Psoas muscle (tissue), 8 donors: Measurements from ENCODE around the gene SMTNL2. TPM values are rescaled to one million over a fixed set of nuclear protein-coding genes. Genes with fewer than 3 reads are reported as not detected.
"Not testable (repeated sequence)": the region's sequence is repeated elsewhere in the genome, so short reads cannot be mapped to it uniquely, and the experiment has no call there.

Source experiments
- ATAC-seq, 4 donors: fragments of 200-7000 bp; cut with Tn5 transposase; one replicate each; pipeline ENCODE4 v1.9.1; 2020; ENCODE audit warnings: moderate library complexity in 3 of 4, mild to moderate bottlenecking in 2 of 4
- DNase-seq, 2 donors: peaks; one replicate each; pipeline ENCODE4 v3.0.0-alpha.2; 2020
- H3K27ac ChIP-seq: fragments of 200-600 bp; one replicate; pipeline ENCODE4 v1.8.0; 2022
- H3K27me3 ChIP-seq, 3 donors: fragments of 200-600 bp in 1 of 3; one replicate each; pipeline versions ENCODE4 v1.6.1 to v1.8.0; 2013 to 2022; ENCODE audit warnings: low read length in 2 of 3, mild to moderate bottlenecking in 2 of 3, moderate library complexity in 1 of 3; ENCODE audit not compliant: insufficient read depth in 3 of 3
- H3K36me3 ChIP-seq, 2 donors: fragments of 200-600 bp in 1 of 2; one replicate each; pipeline versions ENCODE4 v1.6.1 to v1.8.0; 2013 to 2022; ENCODE audit warnings: low read depth in 1 of 2, mild to moderate bottlenecking in 1 of 2, moderate library complexity in 1 of 2; ENCODE audit not compliant: insufficient read depth in 1 of 2
- H3K4me1 ChIP-seq: fragments of 200-600 bp; one replicate; pipeline ENCODE4 v1.8.0; 2022
- H3K4me3 ChIP-seq: fragments of 200-600 bp; one replicate; pipeline ENCODE4 v1.8.0; 2022; ENCODE audit warnings: mild to moderate bottlenecking
- H3K9me3 ChIP-seq: fragments of 200-600 bp; one replicate; pipeline ENCODE4 v1.8.0; 2022
- CTCF ChIP-seq: fragments of 200-600 bp; IDR thresholded peaks from one replicate; pipeline ENCODE4 v1.8.0; 2022; ENCODE audit warnings: antibody characterized with exemption
- WGBS, 3 donors: extraction: QIAGEN DNeasy Blood & Tissue Kit; methylation state at CpG; one replicate each; pipeline versions ENCODE4 v1.1.6 to v1.1.7; 2013; 5-methylcytosine and 5-hydroxymethylcytosine counted together
- intact Hi-C, 2 donors: fragments of 100-400 bp; cut with DNase I; formaldehyde crosslinking; loops; one replicate each; pipeline versions ENCODE4 v1.11.0 to v1.14.2; 2022
- polyA plus RNA-seq, 3 donors: library from polyadenylated mRNA; stranded (reverse); fragments of 200-250 nt; gene quantifications; one replicate each; pipeline ENCODE4 v1.2.3, GENCODE V29; 2013
- total RNA-seq, 4 donors: library from RNA; stranded (reverse); fragmentation: NEBNext Ultra II Directional in 2 of 4; extraction: Animal tissue kit (Norgen Biotek cat#: 25700) in 2 of 4; gene quantifications; one replicate each; pipeline versions ENCODE4 v1.2.1 to v1.2.4, GENCODE V29; 2021 to 2023
- donor health status: healthy with polysubstance abuse.
- donor health status: DM: no; HTN: no; CAD: no; lungs with moderate emphysema.
- donor health status: Bipolar disorder and iron deficiency.
- donor health status: healthy.
- donor health status: DM: yes; HTN: yes; CAD: no.
- donor health status: DM: no; HTN: no; CAD: no.
- donor health status: DM: no; HTN: no; CAD: no.
- donor health status: DM: yes; HTN: yes; CAD: no.

The SMTNL2 gene
- total and polyA plus RNA-seq, 7 donors = 20.7 to 524 (median 318) TPM

- H3K4me3 ChIP-seq = no peak overlapping the region
- no peak for TF ChIP-seq CTCF
- intact Hi-C loops = loop anchor here in 1 of 2 donors (10.0 kb wide), 1 partner anchor 191 kb away; no protein-coding TSS in a partner anchor
- 5 to 11% (median 8%) methylated on average over 9 to 10 of the region's 10 CpGs for WGBS, 3 donors
- no peaks in the 10 kb centered on the region for H3K36me3 ChIP-seq
- ATAC-seq (no peak), DNase-seq (no peak)
- H3K4me1 ChIP-seq = no peaks in the 10 kb centered on the region
- peaks cover 0 to 50% (median 9%) of the 10 kb centered on the region in 3 donors for H3K27me3 ChIP-seq
- no peaks in the 10 kb centered on the region for H3K9me3 ChIP-seq
- H3K27ac ChIP-seq = no peak overlapping the region
Measured at GRCh38 chr17:4635823-4636375, 51.6 kb downstream of the SMTNL2 start.

- H3K4me1 ChIP-seq = peaks cover 3% of the 10 kb centered on the region
- TF ChIP-seq CTCF = no peak
- intact Hi-C loops = loop anchor here in 1 of 2 donors (10.0 kb wide), 1 partner anchor 192 kb away; no protein-coding TSS in a partner anchor
- H3K27ac ChIP-seq = no peak overlapping the region
- DNase-seq (no peak), ATAC-seq (no peak)
- no peaks in the 10 kb centered on the region for H3K9me3 ChIP-seq
- H3K27me3 ChIP-seq = peaks cover 0 to 57% (median 14%) of the 10 kb centered on the region in 3 donors
- no peak overlapping the region for H3K4me3 ChIP-seq
- 51 to 66% (median 53%) methylated on average over 12 of the region's 12 CpGs for WGBS, 3 donors
- H3K36me3 ChIP-seq = no peaks in the 10 kb centered on the region
Measured at GRCh38 chr17:4636474-4637100, 52.3 kb downstream of the SMTNL2 start.

GRCh38 chr17:4638766-4639165 lies 54.4 kb downstream of the SMTNL2 start:
- H3K4me1 ChIP-seq, ATAC-seq, H3K9me3 ChIP-seq, H3K4me3 ChIP-seq, DNase-seq, H3K36me3 ChIP-seq, H3K27ac ChIP-seq: not testable (repeated sequence)
- WGBS, 3 donors = 54 to 67% (median 62%) methylated on average over 8 of the region's 8 CpGs
- peaks cover 0 to 72% (median 19%) of the 10 kb centered on the region in 3 donors for H3K27me3 ChIP-seq
- intact Hi-C loops = loop anchor here in 1 of 2 donors (10.0 kb wide), 1 partner anchor 194 kb away; no protein-coding TSS in a partner anchor

- 7 to 10% (median 8%) methylated on average over 22 to 25 of the region's 56 CpGs for WGBS, 3 donors
- not testable (repeated sequence) for H3K9me3 ChIP-seq, H3K27ac ChIP-seq, H3K4me1 ChIP-seq, H3K36me3 ChIP-seq, H3K4me3 ChIP-seq, DNase-seq
- ATAC-seq = peak in 3 of 4 donors; percentile 47 to 56 (median 51)
- H3K27me3 ChIP-seq = peaks cover 0 to 73% (median 19%) of the 10 kb centered on the region in 3 donors
- intact Hi-C loops = loop anchor here in 1 of 2 donors (10.0 kb wide), 1 partner anchor 195 kb away; no protein-coding TSS in a partner anchor
Measured at GRCh38 chr17:4639301-4640059, 55.2 kb downstream of the SMTNL2 start.

- peaks cover 0 to 62% (median 19%) of the 10 kb centered on the region in 3 donors for H3K27me3 ChIP-seq
Measured at GRCh38 chr17:4640569-4641188, 56.4 kb downstream of the SMTNL2 start.

More at GRCh38 chr17:4640569-4641188, 56.4 kb downstream of the SMTNL2 start:
- H3K36me3 ChIP-seq, H3K9me3 ChIP-seq, DNase-seq, ATAC-seq, H3K4me3 ChIP-seq, H3K4me1 ChIP-seq, H3K27ac ChIP-seq, intact Hi-C loops: not testable (repeated sequence)
- WGBS, 3 donors = 0 to 3% (median 3%) methylated on average over 14 to 36 of the region's 39 CpGs
